Hematopoietic multipotent progenitor cell treated with erythropoietin and hydrocortisone succinate and interleukin-3 and kit ligand, for 6 days (in vitro differentiated cells): ENCODE results near the gene IDH3A.
A peak's percentile ranks its signal among the peaks of the same experiment; 100 is the strongest.

Source experiments
- DNase-seq: peaks from one replicate; pipeline ENCODE4 v3.0.0-alpha.2; 2015

IDH3A gene

GRCh38 chr15:78149068-78149804 is at the start of gene IDH3A:
TSS of gene IDH3A (plus strand) at chr15:78149362. CDS start at chr15:78149404, 42 bp downstream.
- DNase-seq = peak; percentile 98

- no peak for DNase-seq
Observed at GRCh38 chr15:78100886-78101285, 48.3 kb upstream of the IDH3A start.

- DNase-seq = no peak
Observed at GRCh38 chr15:78101423-78102105, 47.6 kb upstream of the IDH3A start.

GRCh38 chr15:78102211-78102610 is 47.0 kb upstream of the IDH3A start:
- DNase-seq = no peak

GRCh38 chr15:78102741-78103140 is 46.4 kb upstream of the IDH3A start:
- no peak for DNase-seq

- DNase-seq = peak; percentile 44
Observed at GRCh38 chr15:78103406-78104118, 45.6 kb upstream of the IDH3A start.

GRCh38 chr15:78104119-78104479 is 45.1 kb upstream of the IDH3A start:
- DNase-seq = no peak

- DNase-seq = no peak
Observed at GRCh38 chr15:78104566-78105475, 44.3 kb upstream of the IDH3A start.

GRCh38 chr15:78105476-78106241 is 43.5 kb upstream of the IDH3A start:
- DNase-seq = no peak

- no peak for DNase-seq
Observed at GRCh38 chr15:78107471-78107870, 41.7 kb upstream of the IDH3A start.

- DNase-seq = peak; percentile 95
Observed at GRCh38 chr15:78108300-78109084, 40.7 kb upstream of the IDH3A start.

- no peak for DNase-seq
Observed at GRCh38 chr15:78109156-78109555, 40.0 kb upstream of the IDH3A start.

GRCh38 chr15:78110096-78110495 is 39.1 kb upstream of the IDH3A start:
- DNase-seq = no peak

- no peak for DNase-seq
Observed at GRCh38 chr15:78110916-78111475, 38.2 kb upstream of the IDH3A start.

GRCh38 chr15:78111788-78112187 is 37.4 kb upstream of the IDH3A start:
- DNase-seq = no peak

GRCh38 chr15:78112551-78112950 is 36.6 kb upstream of the IDH3A start:
- DNase-seq = no peak

- DNase-seq = no peak
Observed at GRCh38 chr15:78120523-78120922, 28.6 kb upstream of the IDH3A start.

- no peak for DNase-seq
Observed at GRCh38 chr15:78125267-78125666, 23.9 kb upstream of the IDH3A start.

- DNase-seq = no peak
Observed at GRCh38 chr15:78127882-78128281, 21.3 kb upstream of the IDH3A start.

- DNase-seq = no peak
Observed at GRCh38 chr15:78129077-78129750, 19.9 kb upstream of the IDH3A start.
